GM18907 (cell line): ENCODE data around the gene COL4A1.

Source experiments
- ATAC-seq: cut with Tn5 transposase; IDR thresholded peaks from one replicate; pipeline ENCODE4 v1.9.1; 2021; ENCODE audit warnings: mild to moderate bottlenecking, moderate library complexity; ENCODE audit not compliant: unreplicated experiment

COL4A1 gene

GRCh38 chr13:110151462-110151861, 155.5 kb downstream of the COL4A1 start:
- ATAC-seq = no peak

- ATAC-seq = no peak
Measured at GRCh38 chr13:110150384-110151101, 156.4 kb downstream of the COL4A1 start.

DNA sequence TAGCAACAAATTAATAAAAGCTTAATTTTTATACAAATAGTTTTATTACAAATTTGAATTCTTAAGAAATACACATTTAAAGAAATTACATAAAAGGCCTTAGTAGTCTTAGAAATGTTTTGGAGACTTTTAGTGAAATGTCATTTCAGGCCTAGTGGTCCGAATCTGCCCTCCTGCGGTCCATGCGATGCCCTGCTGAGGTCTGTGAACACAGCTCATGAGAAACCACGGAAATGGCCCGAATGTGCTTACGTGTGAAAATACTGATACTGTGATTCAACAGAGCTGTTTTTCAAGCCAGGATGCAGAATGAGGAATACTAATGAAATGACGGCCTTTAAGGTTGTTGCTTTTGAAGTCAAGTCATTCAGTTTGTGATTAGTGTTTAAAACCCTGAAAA, 157.9 kb downstream of the COL4A1 start:
- no peak for ATAC-seq

DNA sequence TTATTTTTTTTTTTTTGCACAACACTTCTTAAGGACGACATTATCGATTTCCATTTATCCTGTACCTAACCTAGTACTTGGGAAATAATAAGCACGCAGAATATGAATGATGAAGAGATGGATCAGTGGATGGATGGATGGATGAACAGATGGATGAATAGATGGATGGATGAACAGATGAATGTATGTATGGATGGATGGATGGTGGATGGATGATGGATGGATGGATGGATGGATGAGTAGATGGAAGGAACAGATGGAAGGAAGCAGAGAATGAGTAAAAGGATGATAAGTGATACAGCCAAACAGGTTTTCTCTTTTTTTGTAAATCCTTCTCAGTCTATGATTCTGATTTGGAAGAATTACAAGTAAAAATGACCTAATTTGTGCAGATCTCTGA, 166.9 kb downstream of the COL4A1 start:
- no peak for ATAC-seq

- ATAC-seq = no peak
Measured at GRCh38 chr13:110138700-110139036, 168.3 kb downstream of the COL4A1 start.

- ATAC-seq = peak; percentile 66
Measured at GRCh38 chr13:110138010-110138699, 168.8 kb downstream of the COL4A1 start.

GRCh38 chr13:110137680-110138009, 169.3 kb downstream of the COL4A1 start:
- ATAC-seq = peak; percentile 84

- no peak for ATAC-seq
Measured at GRCh38 chr13:110136660-110137585, 170.0 kb downstream of the COL4A1 start.

GRCh38 chr13:110135977-110136597, 170.9 kb downstream of the COL4A1 start:
- no peak for ATAC-seq

GRCh38 chr13:110134801-110135200, 172.2 kb downstream of the COL4A1 start:
- no peak for ATAC-seq

- no peak for ATAC-seq
Measured at GRCh38 chr13:110133425-110134235, 173.3 kb downstream of the COL4A1 start.

DNA sequence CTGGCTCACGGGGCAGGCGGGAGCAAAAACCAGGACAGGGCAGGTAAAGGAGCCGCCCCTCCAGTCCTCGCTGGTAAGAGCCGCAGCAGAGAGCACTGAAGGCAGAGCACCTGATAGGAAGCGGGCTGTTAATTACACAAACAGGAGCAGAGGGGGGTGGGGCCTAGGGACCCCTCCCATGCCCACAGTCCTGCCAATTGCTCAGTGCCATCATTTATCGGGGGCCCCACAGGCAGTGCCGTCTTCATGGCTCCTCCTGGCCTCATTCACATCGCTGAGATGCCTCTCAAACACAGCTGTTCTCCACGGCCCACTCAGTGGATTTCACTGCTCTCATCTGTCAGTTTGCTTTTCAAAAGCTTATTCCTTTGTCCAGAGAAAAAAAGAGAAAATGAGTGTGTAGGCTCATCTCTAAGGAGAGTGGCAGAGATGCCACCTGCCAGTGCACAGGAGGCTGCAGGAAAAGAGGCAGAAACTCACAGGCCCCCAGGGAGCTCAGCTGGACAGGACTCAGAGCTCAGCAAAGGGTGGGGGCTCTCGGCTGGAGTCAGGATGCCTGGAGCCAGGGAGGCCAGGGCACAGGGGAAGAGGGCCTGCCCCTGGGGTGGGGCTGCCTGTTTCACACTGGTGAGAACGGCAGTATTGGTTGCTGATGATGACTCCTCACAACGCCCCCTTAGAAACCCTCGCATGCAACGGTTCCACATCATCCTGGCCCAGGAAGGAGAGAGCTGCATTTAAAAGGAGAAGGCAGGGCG, 174.6 kb downstream of the COL4A1 start:
- ATAC-seq = no peak

DNA sequence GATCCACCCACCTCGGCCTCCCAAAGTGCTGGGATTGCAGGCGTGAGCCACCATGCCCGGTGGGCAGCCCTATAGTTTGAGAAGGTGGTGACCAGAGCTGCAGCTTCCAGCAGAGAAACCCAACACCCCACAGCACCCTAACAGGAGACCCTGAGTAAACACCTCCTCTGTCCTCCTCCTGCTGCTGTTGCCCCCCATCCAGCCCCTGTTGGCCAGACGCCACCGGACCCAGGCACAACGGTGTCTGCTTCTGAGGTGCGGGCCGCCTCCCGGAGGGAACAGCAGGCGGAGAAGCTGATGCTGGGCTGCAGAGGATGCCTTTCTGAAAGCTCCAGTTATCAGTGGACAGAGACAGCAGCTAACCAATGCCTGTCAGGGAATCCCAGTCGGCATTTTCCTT, 175.5 kb downstream of the COL4A1 start:
- no peak for ATAC-seq

GRCh38 chr13:110130431-110130830, 176.5 kb downstream of the COL4A1 start:
- no peak for ATAC-seq

GRCh38 chr13:110129539-110130186, 177.3 kb downstream of the COL4A1 start:
- ATAC-seq = no peak

- ATAC-seq = no peak
Measured at GRCh38 chr13:110129076-110129475, 177.9 kb downstream of the COL4A1 start.

DNA sequence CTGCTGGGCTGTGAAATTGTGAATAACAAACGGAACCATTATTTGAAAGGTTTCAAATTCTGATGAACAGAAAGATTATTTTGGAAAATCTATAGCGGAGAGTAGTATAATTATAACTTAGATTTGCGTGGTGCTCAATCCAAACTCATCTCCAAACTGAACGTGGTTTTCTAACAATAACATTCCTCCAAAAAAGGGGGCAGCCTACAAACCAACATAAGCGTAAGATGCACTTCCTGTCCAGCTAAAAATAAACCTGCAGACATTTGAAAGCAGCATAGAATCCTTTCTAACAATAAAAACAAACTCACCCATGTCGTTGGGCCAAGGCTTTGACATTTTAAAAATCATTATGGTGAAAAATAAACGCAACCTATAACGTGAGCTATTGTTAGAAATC, 178.4 kb downstream of the COL4A1 start:
- ATAC-seq = no peak

GRCh38 chr13:110127986-110128511, 178.9 kb downstream of the COL4A1 start:
- no peak for ATAC-seq

- no peak for ATAC-seq
Measured at GRCh38 chr13:110126391-110126961, 180.5 kb downstream of the COL4A1 start.
